Measurements from ENCODE around the gene ZSCAN5A. TPM values are rescaled to one million over a fixed set of nuclear protein-coding genes. Genes with fewer than 3 reads are reported as not detected.

ZSCAN5A gene, protein sequence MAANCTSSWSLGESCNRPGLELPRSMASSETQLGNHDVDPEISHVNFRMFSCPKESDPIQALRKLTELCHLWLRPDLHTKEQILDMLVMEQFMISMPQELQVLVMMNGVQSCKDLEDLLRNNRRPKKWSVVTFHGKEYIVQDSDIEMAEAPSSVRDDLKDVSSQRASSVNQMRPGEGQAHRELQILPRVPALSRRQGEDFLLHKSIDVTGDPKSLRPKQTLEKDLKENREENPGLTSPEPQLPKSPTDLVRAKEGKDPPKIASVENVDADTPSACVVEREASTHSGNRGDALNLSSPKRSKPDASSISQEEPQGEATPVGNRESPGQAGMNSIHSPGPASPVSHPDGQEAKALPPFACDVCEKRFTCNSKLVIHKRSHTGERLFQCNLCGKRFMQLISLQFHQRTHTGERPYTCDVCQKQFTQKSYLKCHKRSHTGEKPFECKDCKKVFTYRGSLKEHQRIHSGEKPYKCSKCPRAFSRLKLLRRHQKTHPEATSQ
- 9.0 to 10.4 TPM (median 9.8 TPM) in 3 replicates for total RNA-seq (2021)
- Bru-seq, nascent RNA, result percentile 56 among the genes with signal in this experiment
- long read RNA-seq, experiment 1, partial matches to known transcripts, result 0 of 27 reads
- long read RNA-seq, experiment 1, other reads (novel, unspliced or antisense), result 27 of 27 reads
- long read RNA-seq, experiment 2, partial matches to known transcripts, result 0 of 7 reads
- long read RNA-seq, experiment 2, other reads (novel, unspliced or antisense), result 6 of 7 reads
- long read RNA-seq, experiment 3, partial matches to known transcripts, result 0 of 17 reads
- long read RNA-seq, experiment 3, other reads (novel, unspliced or antisense), result 17 of 17 reads

DNA sequence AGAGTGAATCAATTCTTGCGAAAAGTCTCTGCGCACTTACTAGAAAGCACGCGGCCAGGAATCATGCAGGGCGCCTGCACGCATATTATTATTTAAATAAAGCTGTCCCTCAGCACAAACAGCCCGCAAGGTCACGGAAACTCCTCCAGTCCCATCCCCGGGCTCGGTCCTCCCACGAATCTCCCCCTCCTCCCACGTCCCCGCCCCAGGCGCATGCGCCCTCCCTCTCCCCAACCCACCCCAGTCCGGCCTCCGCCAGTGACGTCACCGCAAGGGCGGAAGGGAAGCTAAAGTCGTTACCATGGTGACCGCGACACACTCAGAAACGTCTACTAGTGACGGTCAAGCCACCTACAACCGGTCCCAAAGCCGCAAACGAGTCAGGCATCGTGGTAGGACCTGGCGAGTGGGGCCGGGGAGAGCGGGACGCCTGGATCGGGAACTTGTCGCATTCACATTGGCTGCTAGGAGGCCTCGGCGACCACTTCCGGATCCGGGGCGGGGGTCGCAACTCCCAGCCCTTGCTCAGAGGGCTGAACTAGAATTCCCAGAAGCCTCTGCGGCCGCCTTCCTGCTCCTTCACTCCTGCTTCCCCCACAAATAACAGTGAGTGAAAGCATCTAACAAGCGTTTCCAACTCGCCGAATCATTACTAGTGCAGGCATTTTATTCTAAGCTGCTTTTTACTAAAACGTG, at the start of gene ZSCAN5A:
Gene ZSCAN5A (minus strand): TSS at position 459 of the 696 bp plus-strand sequence. CDS start 89,793 bp downstream, outside the sequence.
- ATAC-seq (peak; percentile 80), DNase-seq (ENCODE audit: low spot score) (peak; percentile 92)
- Mint-ChIP-seq H3K27me3 (ENCODE audit: low read depth) (no peaks in the 10 kb centered on the region), H3K4me1 (peaks cover 12% of the 10 kb centered on the region), H3K36me3 (peaks cover 2% of the 10 kb centered on the region; the same call in 1 of the 2 replicates), H3K4me3 (peak within 1 kb of the TSS; percentile 95), H3K27ac (peak within 1 kb of the TSS; percentile 100), H3K9me3 (peaks cover 3% of the 10 kb centered on the region)
- POLR2A ChIA-PET, result no interaction called here
- CTCF ChIA-PET, result interaction anchor here (0.6 to 2.4 kb wide), 11 partner anchors 19 to 611 kb away, joined by 3 to 37 read pairs (median 4); no protein-coding TSS in a partner anchor
- TF ChIP-seq RELA (CRISPR knock-in tag; IDR thresholded peaks at IDR 0.05; ENCODE audit: borderline replicate concordance), result no peak
- TF ChIP-seq, protein P1, sequence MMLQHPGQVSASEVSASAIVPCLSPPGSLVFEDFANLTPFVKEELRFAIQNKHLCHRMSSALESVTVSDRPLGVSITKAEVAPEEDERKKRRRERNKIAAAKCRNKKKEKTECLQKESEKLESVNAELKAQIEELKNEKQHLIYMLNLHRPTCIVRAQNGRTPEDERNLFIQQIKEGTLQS (CRISPR knock-in tag; conservative IDR thresholded peaks at IDR 0.05), result no peak
- TF ChIP-seq, protein P2, sequence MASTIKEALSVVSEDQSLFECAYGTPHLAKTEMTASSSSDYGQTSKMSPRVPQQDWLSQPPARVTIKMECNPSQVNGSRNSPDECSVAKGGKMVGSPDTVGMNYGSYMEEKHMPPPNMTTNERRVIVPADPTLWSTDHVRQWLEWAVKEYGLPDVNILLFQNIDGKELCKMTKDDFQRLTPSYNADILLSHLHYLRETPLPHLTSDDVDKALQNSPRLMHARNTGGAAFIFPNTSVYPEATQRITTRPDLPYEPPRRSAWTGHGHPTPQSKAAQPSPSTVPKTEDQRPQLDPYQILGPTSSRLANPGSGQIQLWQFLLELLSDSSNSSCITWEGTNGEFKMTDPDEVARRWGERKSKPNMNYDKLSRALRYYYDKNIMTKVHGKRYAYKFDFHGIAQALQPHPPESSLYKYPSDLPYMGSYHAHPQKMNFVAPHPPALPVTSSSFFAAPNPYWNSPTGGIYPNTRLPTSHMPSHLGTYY (CRISPR knock-in tag; IDR thresholded peaks at IDR 0.05), result no peak
- peak; percentile 91 for TF ChIP-seq ZNF263 (CRISPR knock-in tag; IDR thresholded peaks at IDR 0.05; ENCODE audit: low read depth)
- TF ChIP-seq, protein P3, sequence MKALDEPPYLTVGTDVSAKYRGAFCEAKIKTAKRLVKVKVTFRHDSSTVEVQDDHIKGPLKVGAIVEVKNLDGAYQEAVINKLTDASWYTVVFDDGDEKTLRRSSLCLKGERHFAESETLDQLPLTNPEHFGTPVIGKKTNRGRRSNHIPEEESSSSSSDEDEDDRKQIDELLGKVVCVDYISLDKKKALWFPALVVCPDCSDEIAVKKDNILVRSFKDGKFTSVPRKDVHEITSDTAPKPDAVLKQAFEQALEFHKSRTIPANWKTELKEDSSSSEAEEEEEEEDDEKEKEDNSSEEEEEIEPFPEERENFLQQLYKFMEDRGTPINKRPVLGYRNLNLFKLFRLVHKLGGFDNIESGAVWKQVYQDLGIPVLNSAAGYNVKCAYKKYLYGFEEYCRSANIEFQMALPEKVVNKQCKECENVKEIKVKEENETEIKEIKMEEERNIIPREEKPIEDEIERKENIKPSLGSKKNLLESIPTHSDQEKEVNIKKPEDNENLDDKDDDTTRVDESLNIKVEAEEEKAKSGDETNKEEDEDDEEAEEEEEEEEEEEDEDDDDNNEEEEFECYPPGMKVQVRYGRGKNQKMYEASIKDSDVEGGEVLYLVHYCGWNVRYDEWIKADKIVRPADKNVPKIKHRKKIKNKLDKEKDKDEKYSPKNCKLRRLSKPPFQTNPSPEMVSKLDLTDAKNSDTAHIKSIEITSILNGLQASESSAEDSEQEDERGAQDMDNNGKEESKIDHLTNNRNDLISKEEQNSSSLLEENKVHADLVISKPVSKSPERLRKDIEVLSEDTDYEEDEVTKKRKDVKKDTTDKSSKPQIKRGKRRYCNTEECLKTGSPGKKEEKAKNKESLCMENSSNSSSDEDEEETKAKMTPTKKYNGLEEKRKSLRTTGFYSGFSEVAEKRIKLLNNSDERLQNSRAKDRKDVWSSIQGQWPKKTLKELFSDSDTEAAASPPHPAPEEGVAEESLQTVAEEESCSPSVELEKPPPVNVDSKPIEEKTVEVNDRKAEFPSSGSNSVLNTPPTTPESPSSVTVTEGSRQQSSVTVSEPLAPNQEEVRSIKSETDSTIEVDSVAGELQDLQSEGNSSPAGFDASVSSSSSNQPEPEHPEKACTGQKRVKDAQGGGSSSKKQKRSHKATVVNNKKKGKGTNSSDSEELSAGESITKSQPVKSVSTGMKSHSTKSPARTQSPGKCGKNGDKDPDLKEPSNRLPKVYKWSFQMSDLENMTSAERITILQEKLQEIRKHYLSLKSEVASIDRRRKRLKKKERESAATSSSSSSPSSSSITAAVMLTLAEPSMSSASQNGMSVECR (CRISPR knock-in tag; IDR thresholded peaks at IDR 0.05; ENCODE audit: borderline replicate concordance), result no peak
- TF ChIP-seq SMAD3 (CRISPR knock-in tag; IDR thresholded peaks at IDR 0.05; ENCODE audit: borderline replicate concordance), result no peak
- no peak for TF ChIP-seq CREB1 (CRISPR knock-in tag; IDR thresholded peaks at IDR 0.05)
- TF ChIP-seq, protein P4, sequence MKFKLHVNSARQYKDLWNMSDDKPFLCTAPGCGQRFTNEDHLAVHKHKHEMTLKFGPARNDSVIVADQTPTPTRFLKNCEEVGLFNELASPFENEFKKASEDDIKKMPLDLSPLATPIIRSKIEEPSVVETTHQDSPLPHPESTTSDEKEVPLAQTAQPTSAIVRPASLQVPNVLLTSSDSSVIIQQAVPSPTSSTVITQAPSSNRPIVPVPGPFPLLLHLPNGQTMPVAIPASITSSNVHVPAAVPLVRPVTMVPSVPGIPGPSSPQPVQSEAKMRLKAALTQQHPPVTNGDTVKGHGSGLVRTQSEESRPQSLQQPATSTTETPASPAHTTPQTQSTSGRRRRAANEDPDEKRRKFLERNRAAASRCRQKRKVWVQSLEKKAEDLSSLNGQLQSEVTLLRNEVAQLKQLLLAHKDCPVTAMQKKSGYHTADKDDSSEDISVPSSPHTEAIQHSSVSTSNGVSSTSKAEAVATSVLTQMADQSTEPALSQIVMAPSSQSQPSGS (CRISPR knock-in tag; IDR thresholded peaks at IDR 0.05; ENCODE audit: borderline replicate concordance, low read depth), result no peak
- TF ChIP-seq HMGA2 (CRISPR knock-in tag; IDR thresholded peaks at IDR 0.05), result no peak
- TF ChIP-seq, protein P5, sequence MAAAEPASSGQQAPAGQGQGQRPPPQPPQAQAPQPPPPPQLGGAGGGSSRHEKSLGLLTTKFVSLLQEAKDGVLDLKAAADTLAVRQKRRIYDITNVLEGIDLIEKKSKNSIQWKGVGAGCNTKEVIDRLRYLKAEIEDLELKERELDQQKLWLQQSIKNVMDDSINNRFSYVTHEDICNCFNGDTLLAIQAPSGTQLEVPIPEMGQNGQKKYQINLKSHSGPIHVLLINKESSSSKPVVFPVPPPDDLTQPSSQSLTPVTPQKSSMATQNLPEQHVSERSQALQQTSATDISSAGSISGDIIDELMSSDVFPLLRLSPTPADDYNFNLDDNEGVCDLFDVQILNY (CRISPR knock-in tag; IDR thresholded peaks at IDR 0.05), result no peak
- peak; percentile 81 for TF ChIP-seq NR2C2 (CRISPR knock-in tag; IDR thresholded peaks at IDR 0.05)
- TF ChIP-seq ETV6 (CRISPR knock-in tag; IDR thresholded peaks at IDR 0.05), result peak; percentile 64; the same call in 1 of the 2 replicates
- TF ChIP-seq SOX15 (CRISPR knock-in tag; IDR thresholded peaks at IDR 0.05), result no peak
- peak; percentile 56; the same call in 1 of the 2 replicates for TF ChIP-seq SP1 (CRISPR knock-in tag; conservative IDR thresholded peaks at IDR 0.05)
- peak; percentile 82; the same call in 1 of the 2 replicates for TF ChIP-seq CREM (CRISPR knock-in tag; IDR thresholded peaks at IDR 0.05)
- TF ChIP-seq, protein P6, sequence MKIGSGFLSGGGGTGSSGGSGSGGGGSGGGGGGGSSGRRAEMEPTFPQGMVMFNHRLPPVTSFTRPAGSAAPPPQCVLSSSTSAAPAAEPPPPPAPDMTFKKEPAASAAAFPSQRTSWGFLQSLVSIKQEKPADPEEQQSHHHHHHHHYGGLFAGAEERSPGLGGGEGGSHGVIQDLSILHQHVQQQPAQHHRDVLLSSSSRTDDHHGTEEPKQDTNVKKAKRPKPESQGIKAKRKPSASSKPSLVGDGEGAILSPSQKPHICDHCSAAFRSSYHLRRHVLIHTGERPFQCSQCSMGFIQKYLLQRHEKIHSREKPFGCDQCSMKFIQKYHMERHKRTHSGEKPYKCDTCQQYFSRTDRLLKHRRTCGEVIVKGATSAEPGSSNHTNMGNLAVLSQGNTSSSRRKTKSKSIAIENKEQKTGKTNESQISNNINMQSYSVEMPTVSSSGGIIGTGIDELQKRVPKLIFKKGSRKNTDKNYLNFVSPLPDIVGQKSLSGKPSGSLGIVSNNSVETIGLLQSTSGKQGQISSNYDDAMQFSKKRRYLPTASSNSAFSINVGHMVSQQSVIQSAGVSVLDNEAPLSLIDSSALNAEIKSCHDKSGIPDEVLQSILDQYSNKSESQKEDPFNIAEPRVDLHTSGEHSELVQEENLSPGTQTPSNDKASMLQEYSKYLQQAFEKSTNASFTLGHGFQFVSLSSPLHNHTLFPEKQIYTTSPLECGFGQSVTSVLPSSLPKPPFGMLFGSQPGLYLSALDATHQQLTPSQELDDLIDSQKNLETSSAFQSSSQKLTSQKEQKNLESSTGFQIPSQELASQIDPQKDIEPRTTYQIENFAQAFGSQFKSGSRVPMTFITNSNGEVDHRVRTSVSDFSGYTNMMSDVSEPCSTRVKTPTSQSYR (CRISPR knock-in tag; IDR thresholded peaks at IDR 0.05), result no peak
- TF ChIP-seq, protein P7, sequence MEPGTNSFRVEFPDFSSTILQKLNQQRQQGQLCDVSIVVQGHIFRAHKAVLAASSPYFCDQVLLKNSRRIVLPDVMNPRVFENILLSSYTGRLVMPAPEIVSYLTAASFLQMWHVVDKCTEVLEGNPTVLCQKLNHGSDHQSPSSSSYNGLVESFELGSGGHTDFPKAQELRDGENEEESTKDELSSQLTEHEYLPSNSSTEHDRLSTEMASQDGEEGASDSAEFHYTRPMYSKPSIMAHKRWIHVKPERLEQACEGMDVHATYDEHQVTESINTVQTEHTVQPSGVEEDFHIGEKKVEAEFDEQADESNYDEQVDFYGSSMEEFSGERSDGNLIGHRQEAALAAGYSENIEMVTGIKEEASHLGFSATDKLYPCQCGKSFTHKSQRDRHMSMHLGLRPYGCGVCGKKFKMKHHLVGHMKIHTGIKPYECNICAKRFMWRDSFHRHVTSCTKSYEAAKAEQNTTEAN (CRISPR knock-in tag; IDR thresholded peaks at IDR 0.05), result no peak
- peak; percentile 57; the same call in 1 of the 2 replicates for TF ChIP-seq GABPB1 (CRISPR knock-in tag; IDR thresholded peaks at IDR 0.05)
- TF ChIP-seq, protein P8, sequence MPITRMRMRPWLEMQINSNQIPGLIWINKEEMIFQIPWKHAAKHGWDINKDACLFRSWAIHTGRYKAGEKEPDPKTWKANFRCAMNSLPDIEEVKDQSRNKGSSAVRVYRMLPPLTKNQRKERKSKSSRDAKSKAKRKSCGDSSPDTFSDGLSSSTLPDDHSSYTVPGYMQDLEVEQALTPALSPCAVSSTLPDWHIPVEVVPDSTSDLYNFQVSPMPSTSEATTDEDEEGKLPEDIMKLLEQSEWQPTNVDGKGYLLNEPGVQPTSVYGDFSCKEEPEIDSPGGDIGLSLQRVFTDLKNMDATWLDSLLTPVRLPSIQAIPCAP (CRISPR knock-in tag; IDR thresholded peaks at IDR 0.05), result no peak
- TF ChIP-seq ESRRA (CRISPR knock-in tag; IDR thresholded peaks at IDR 0.05; ENCODE audit: borderline replicate concordance), result no peak
- no peak for TF ChIP-seq ZNF671 (CRISPR knock-in tag; IDR thresholded peaks at IDR 0.05)

Measured in WTC11 (cell line).